Measurements from ENCODE around the gene RIN3.

RIN3 gene

GRCh38 chr14:92686411-92686899 lies 172.9 kb downstream of the RIN3 start:
- peaks cover 3% of the 10 kb centered on the region for H3K4me1 ChIP-seq (ENCODE audit: control insufficient read depth, insufficient read depth, low read length, poor library complexity, severe bottlenecking)
- 80% methylated on average over 5 to 7 of the region's 9 CpGs for WGBS, 2 experiments (ENCODE audit: insufficient coverage in 2 of 2)
- no peak overlapping the region for H3K4me3 ChIP-seq (ENCODE audit: extremely low read depth, insufficient read depth, low read length, poor library complexity, severe bottlenecking)
- H3K36me3 ChIP-seq (ENCODE audit: control insufficient read depth, insufficient read depth, low read length): peaks cover 10% of the 10 kb centered on the region
- no peak overlapping the region for H3K27ac ChIP-seq (ENCODE audit: low read depth, low read length, severe bottlenecking)
- no peaks in the 10 kb centered on the region for H3K9me3 ChIP-seq (ENCODE audit: control insufficient read depth, low read length)

- WGBS, 2 experiments (ENCODE audit: insufficient coverage in 2 of 2): 4 to 7% methylated on average over 30 to 35 of the region's 45 CpGs
- no peaks in the 10 kb centered on the region for H3K9me3 ChIP-seq (ENCODE audit: control insufficient read depth, low read length)
- H3K4me3 ChIP-seq (ENCODE audit: extremely low read depth, insufficient read depth, low read length, poor library complexity, severe bottlenecking): peak overlapping the region; percentile 18
- H3K36me3 ChIP-seq (ENCODE audit: control insufficient read depth, insufficient read depth, low read length): peaks cover 8% of the 10 kb centered on the region
- H3K4me1 ChIP-seq (ENCODE audit: control insufficient read depth, insufficient read depth, low read length, poor library complexity, severe bottlenecking): peaks cover 3% of the 10 kb centered on the region
- no peak overlapping the region for H3K27ac ChIP-seq (ENCODE audit: low read depth, low read length, severe bottlenecking)
Measured at GRCh38 chr14:92686900-92687427, 173.4 kb downstream of the RIN3 start.

- peak overlapping the region; percentile 18 for H3K4me3 ChIP-seq (ENCODE audit: extremely low read depth, insufficient read depth, low read length, poor library complexity, severe bottlenecking)
- H3K36me3 ChIP-seq (ENCODE audit: control insufficient read depth, insufficient read depth, low read length): no peaks in the 10 kb centered on the region
- WGBS, 2 experiments (ENCODE audit: insufficient coverage in 2 of 2): 11 to 16% methylated on average over 47 to 66 of the region's 80 CpGs
- H3K27ac ChIP-seq (ENCODE audit: low read depth, low read length, severe bottlenecking): no peak overlapping the region
- no peaks in the 10 kb centered on the region for H3K9me3 ChIP-seq (ENCODE audit: control insufficient read depth, low read length)
- peaks cover 3% of the 10 kb centered on the region for H3K4me1 ChIP-seq (ENCODE audit: control insufficient read depth, insufficient read depth, low read length, poor library complexity, severe bottlenecking)
Measured at GRCh38 chr14:92687681-92688433, 174.3 kb downstream of the RIN3 start.

- no peak overlapping the region for H3K4me3 ChIP-seq (ENCODE audit: extremely low read depth, insufficient read depth, low read length, poor library complexity, severe bottlenecking)
- H3K9me3 ChIP-seq (ENCODE audit: control insufficient read depth, low read length): no peaks in the 10 kb centered on the region
- peaks cover 3% of the 10 kb centered on the region for H3K4me1 ChIP-seq (ENCODE audit: control insufficient read depth, insufficient read depth, low read length, poor library complexity, severe bottlenecking)
- WGBS, 2 experiments (ENCODE audit: insufficient coverage in 2 of 2): 91 to 93% methylated on average over 21 to 25 of the region's 30 CpGs
- no peak overlapping the region for H3K27ac ChIP-seq (ENCODE audit: low read depth, low read length, severe bottlenecking)
- no peaks in the 10 kb centered on the region for H3K36me3 ChIP-seq (ENCODE audit: control insufficient read depth, insufficient read depth, low read length)
Measured at GRCh38 chr14:92688434-92689375, 175.1 kb downstream of the RIN3 start.

GRCh38 chr14:92690171-92691011 lies 176.8 kb downstream of the RIN3 start:
- Histone ChIP-seq H3K27ac (ENCODE audit: low read depth, low read length, severe bottlenecking) (no peak overlapping the region), H3K4me1 (ENCODE audit: control insufficient read depth, insufficient read depth, low read length, poor library complexity, severe bottlenecking) (peaks cover 3% of the 10 kb centered on the region), H3K36me3 (ENCODE audit: control insufficient read depth, insufficient read depth, low read length) (no peaks in the 10 kb centered on the region), H3K9me3 (ENCODE audit: control insufficient read depth, low read length) (no peaks in the 10 kb centered on the region), H3K4me3 (ENCODE audit: extremely low read depth, insufficient read depth, low read length, poor library complexity, severe bottlenecking) (no peak overlapping the region)
- 90 to 91% methylated on average over 8 to 10 of the region's 13 CpGs for WGBS, 2 experiments (ENCODE audit: insufficient coverage in 2 of 2)

GRCh38 chr14:92692822-92693226 lies 179.2 kb downstream of the RIN3 start:
- no peaks in the 10 kb centered on the region for H3K4me1 ChIP-seq (ENCODE audit: control insufficient read depth, insufficient read depth, low read length, poor library complexity, severe bottlenecking)
- 100% methylated on average over 1 of the region's 2 CpGs; no CpG with 5 or more reads in 1 of the 2 experiments for WGBS, 2 experiments (ENCODE audit: insufficient coverage in 2 of 2)
- H3K27ac ChIP-seq (ENCODE audit: low read depth, low read length, severe bottlenecking): no peak overlapping the region
- H3K36me3 ChIP-seq (ENCODE audit: control insufficient read depth, insufficient read depth, low read length): no peaks in the 10 kb centered on the region
- no peaks in the 10 kb centered on the region for H3K9me3 ChIP-seq (ENCODE audit: control insufficient read depth, low read length)
- H3K4me3 ChIP-seq (ENCODE audit: extremely low read depth, insufficient read depth, low read length, poor library complexity, severe bottlenecking): no peak overlapping the region

- Histone ChIP-seq H3K4me3 (ENCODE audit: extremely low read depth, insufficient read depth, low read length, poor library complexity, severe bottlenecking) (no peak overlapping the region), H3K27ac (ENCODE audit: low read depth, low read length, severe bottlenecking) (no peak overlapping the region), H3K4me1 (ENCODE audit: control insufficient read depth, insufficient read depth, low read length, poor library complexity, severe bottlenecking) (no peaks in the 10 kb centered on the region), H3K36me3 (ENCODE audit: control insufficient read depth, insufficient read depth, low read length) (no peaks in the 10 kb centered on the region), H3K9me3 (ENCODE audit: control insufficient read depth, low read length) (no peaks in the 10 kb centered on the region)
- 91 to 92% methylated on average over 18 of the region's 18 CpGs for WGBS, 2 experiments (ENCODE audit: insufficient coverage in 2 of 2)
Measured at GRCh38 chr14:92693998-92694795, 180.6 kb downstream of the RIN3 start.

GRCh38 chr14:92694807-92695206 lies 181.2 kb downstream of the RIN3 start:
- WGBS, 2 experiments (ENCODE audit: insufficient coverage in 2 of 2): 74 to 79% methylated on average over 4 to 5 of the region's 5 CpGs
- Histone ChIP-seq H3K27ac (ENCODE audit: low read depth, low read length, severe bottlenecking) (no peak overlapping the region), H3K9me3 (ENCODE audit: control insufficient read depth, low read length) (no peaks in the 10 kb centered on the region), H3K4me1 (ENCODE audit: control insufficient read depth, insufficient read depth, low read length, poor library complexity, severe bottlenecking) (no peaks in the 10 kb centered on the region), H3K4me3 (ENCODE audit: extremely low read depth, insufficient read depth, low read length, poor library complexity, severe bottlenecking) (no peak overlapping the region), H3K36me3 (ENCODE audit: control insufficient read depth, insufficient read depth, low read length) (no peaks in the 10 kb centered on the region)

- H3K27ac ChIP-seq (ENCODE audit: low read depth, low read length, severe bottlenecking): no peak overlapping the region
- WGBS, 2 experiments (ENCODE audit: insufficient coverage in 2 of 2): 82 to 86% methylated on average over 1 of the region's 1 CpG
- no peaks in the 10 kb centered on the region for H3K36me3 ChIP-seq (ENCODE audit: control insufficient read depth, insufficient read depth, low read length)
- no peaks in the 10 kb centered on the region for H3K9me3 ChIP-seq (ENCODE audit: control insufficient read depth, low read length)
- no peak overlapping the region for H3K4me3 ChIP-seq (ENCODE audit: extremely low read depth, insufficient read depth, low read length, poor library complexity, severe bottlenecking)
- H3K4me1 ChIP-seq (ENCODE audit: control insufficient read depth, insufficient read depth, low read length, poor library complexity, severe bottlenecking): no peaks in the 10 kb centered on the region
Measured at GRCh38 chr14:92695562-92695961, 182.0 kb downstream of the RIN3 start.

Measured in mesodermal cell (in vitro differentiated cells).